ENCODE results near the gene TMEM150B. TPM values are rescaled to one million over a fixed set of nuclear protein-coding genes. Genes with fewer than 3 reads are reported as not detected.

Gene TMEM150B
- total RNA-seq, 3 donors from 2014 or later (not counting 1 experiment from before 2014, with no cell fraction given) = 0.87 to 2.1 TPM; not detected in 1

- Histone ChIP-seq H3K36me3 (ENCODE audit: control insufficient read depth, insufficient read depth, low read length) (peaks cover 19% of the 10 kb centered on the region), H3K9me3 (ENCODE audit: control insufficient read depth, insufficient read depth, low read length) (no peaks in the 10 kb centered on the region), H3K27me3 (ENCODE audit: control insufficient read depth, insufficient read depth, low read length) (no peaks in the 10 kb centered on the region), H3K4me3 (ENCODE audit: low read length) (no peak overlapping the region), H3K4me1 (ENCODE audit: control insufficient read depth, insufficient read depth, low read length) (peaks cover 36% of the 10 kb centered on the region), H3K27ac (ENCODE audit: low read length) (no peak overlapping the region)
- Mint-ChIP-seq H3K9me3 (no peaks in the 10 kb centered on the region), H3K27ac (peak overlapping the region in 1 of 2 donors; percentile 26), H3K36me3 (peaks cover 8% of the 10 kb centered on the region), H3K27me3 (ENCODE audit: low read depth in 2 of 2) (no peaks in the 10 kb centered on the region), H3K4me1 (peaks cover 15 to 19% of the 10 kb centered on the region in 2 donors), H3K4me3 (no peak overlapping the region)
- 96% methylated on average over 33 of the region's 36 CpGs for WGBS (ENCODE audit: insufficient coverage)
- intact Hi-C loops (cut with micrococcal nuclease) = no loop called here
- no peak for TF ChIP-seq CTCF (IDR thresholded peaks at IDR 0.05)
- no peak for DNase-seq
- no peak for ATAC-seq
These were observed 51.0 kb downstream of the TMEM150B start for GRCh38 chr19:55273978-55274707.

- no peak for ATAC-seq
- Histone ChIP-seq H3K27me3 (ENCODE audit: control insufficient read depth, insufficient read depth, low read length) (no peaks in the 10 kb centered on the region), H3K4me3 (ENCODE audit: low read length) (no peak overlapping the region), H3K36me3 (ENCODE audit: control insufficient read depth, insufficient read depth, low read length) (peaks cover 14% of the 10 kb centered on the region), H3K9me3 (ENCODE audit: control insufficient read depth, insufficient read depth, low read length) (no peaks in the 10 kb centered on the region), H3K27ac (ENCODE audit: low read length) (no peak overlapping the region), H3K4me1 (ENCODE audit: control insufficient read depth, insufficient read depth, low read length) (peaks cover 24% of the 10 kb centered on the region)
- peak overlapping the region in 1 of 2 donors; percentile 22 for H3K27ac Mint-ChIP-seq
- WGBS (ENCODE audit: insufficient coverage) = 96% methylated on average over 18 of the region's 18 CpGs
- H3K27me3 Mint-ChIP-seq (ENCODE audit: low read depth in 2 of 2) = no peaks in the 10 kb centered on the region
- no peaks in the 10 kb centered on the region for H3K9me3 Mint-ChIP-seq
- peaks cover 12 to 13% of the 10 kb centered on the region in 2 donors for H3K4me1 Mint-ChIP-seq
- no peak overlapping the region for H3K4me3 Mint-ChIP-seq
- intact Hi-C loops (cut with micrococcal nuclease) = no loop called here
- DNase-seq = no peak
- H3K36me3 Mint-ChIP-seq = peaks cover 8% of the 10 kb centered on the region
- TF ChIP-seq CTCF (IDR thresholded peaks at IDR 0.05) = no peak
These were observed 53.0 kb downstream of the TMEM150B start for GRCh38 chr19:55272142-55272541.

GRCh38 chr19:55270172-55270942, 54.8 kb downstream of the TMEM150B start:
- H3K4me1 Mint-ChIP-seq = peaks cover 0 to 9% of the 10 kb centered on the region in 2 donors
- TF ChIP-seq CTCF (IDR thresholded peaks at IDR 0.05) = no peak
- peaks cover 5% of the 10 kb centered on the region in 2 donors for H3K9me3 Mint-ChIP-seq
- H3K4me3 ChIP-seq (ENCODE audit: low read length) = no peak overlapping the region
- peaks cover 6% of the 10 kb centered on the region for H3K4me1 ChIP-seq (ENCODE audit: control insufficient read depth, insufficient read depth, low read length)
- no peak overlapping the region for H3K4me3 Mint-ChIP-seq
- H3K36me3 ChIP-seq (ENCODE audit: control insufficient read depth, insufficient read depth, low read length) = peaks cover 14% of the 10 kb centered on the region
- H3K27ac Mint-ChIP-seq = no peak overlapping the region
- intact Hi-C loops (cut with micrococcal nuclease) = no loop called here
- ATAC-seq = peak in 2 of 3 donors; percentile 26 to 36
- H3K27me3 ChIP-seq (ENCODE audit: control insufficient read depth, insufficient read depth, low read length) = no peaks in the 10 kb centered on the region
- 93% methylated on average over 22 of the region's 25 CpGs for WGBS (ENCODE audit: insufficient coverage)
- no peaks in the 10 kb centered on the region for H3K9me3 ChIP-seq (ENCODE audit: control insufficient read depth, insufficient read depth, low read length)
- DNase-seq = no peak
- no peak overlapping the region for H3K27ac ChIP-seq (ENCODE audit: low read length)
- H3K36me3 Mint-ChIP-seq = peaks cover 8% of the 10 kb centered on the region
- H3K27me3 Mint-ChIP-seq (ENCODE audit: low read depth in 2 of 2) = no peaks in the 10 kb centered on the region

Data from natural killer cell (primary cell).